Measurements from ENCODE around the gene EXOC6B.

Gene EXOC6B

DNA sequence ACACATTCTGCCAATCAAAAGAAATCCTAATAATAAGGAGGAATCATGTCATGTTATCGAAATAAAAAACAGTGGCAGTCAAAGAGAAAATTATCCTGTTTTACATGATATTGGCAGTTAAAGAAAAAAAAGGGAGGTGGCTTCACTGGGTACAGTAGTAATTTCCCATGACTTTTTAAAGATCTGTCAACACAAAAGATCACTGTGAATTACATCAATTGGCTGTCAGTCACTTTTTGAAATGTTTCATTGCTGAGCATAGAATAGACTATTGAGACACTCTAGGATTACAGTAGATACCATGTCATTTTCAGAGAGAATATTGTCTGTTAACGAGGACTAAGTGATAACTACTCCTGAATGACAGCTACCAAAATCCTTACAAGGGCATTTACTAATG lies 342.5 kb downstream of the EXOC6B start (continued):
- no peak for TF ChIP-seq ZNF707 (tag by site-specific recombination; IDR thresholded peaks at IDR 0.05)

DNA sequence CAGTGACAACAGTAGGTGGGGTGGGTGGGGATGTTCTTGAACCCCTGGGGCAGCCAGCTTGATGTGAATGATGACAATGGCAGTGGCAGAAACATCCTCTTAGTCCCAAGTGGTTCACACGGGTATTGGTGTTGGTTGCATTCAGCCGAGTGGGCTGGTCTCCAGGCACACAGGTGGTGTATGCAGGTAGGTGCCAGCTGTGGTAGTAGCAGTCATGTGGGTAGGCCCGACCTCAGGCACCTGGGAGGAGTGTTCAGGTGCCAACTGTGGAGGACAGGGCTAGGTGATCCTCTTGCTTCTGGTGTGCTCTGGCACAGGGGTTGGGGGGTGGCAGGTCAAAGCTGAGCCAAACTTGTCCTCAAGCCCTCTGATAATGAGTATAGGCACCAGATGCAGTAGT lies 350.6 kb downstream of the EXOC6B start:
- CTCF ChIA-PET, result no interaction called here
- Histone ChIP-seq H3K9me3 (ENCODE audit: control insufficient read depth, insufficient read depth, low read depth, low read length) (no peaks in the 10 kb centered on the region), H3K27ac (ENCODE audit: extremely low read depth, low read depth, low read length) (no peak overlapping the region), H3K4me1 (ENCODE audit: control insufficient read depth, insufficient read depth, low read length) (no peaks in the 10 kb centered on the region), H3K36me3 (ENCODE audit: control insufficient read depth in 2 of 2, insufficient read depth in 1 of 2, low read length in 2 of 2) (peaks cover 0 to 6% of the 10 kb centered on the region in 2 experiments; a peak in 1 of 3 replicates), H3K4me3 (ENCODE audit: low read depth, low read length) (no peak overlapping the region)
- POLR2A ChIA-PET, result no interaction called here
- TF ChIP-seq ZNF239 (tag by site-specific recombination; IDR thresholded peaks at IDR 0.05) (no peak), ZNF223 (tag by site-specific recombination; IDR thresholded peaks at IDR 0.05) (no peak), HOXA7 (CRISPR knock-in tag; IDR thresholded peaks at IDR 0.05; ENCODE audit: borderline replicate concordance) (no peak), ZNF2 (tag by site-specific recombination; IDR thresholded peaks at IDR 0.05) (no peak), KLF1 (tag by site-specific recombination; IDR thresholded peaks at IDR 0.05) (no peak), ZNF132 (tag by site-specific recombination; IDR thresholded peaks at IDR 0.05; ENCODE audit: borderline replicate concordance) (no peak), HOXD13 (CRISPR knock-in tag; IDR thresholded peaks at IDR 0.05; ENCODE audit: borderline replicate concordance) (no peak), ZNF292 (tag by site-specific recombination; IDR thresholded peaks at IDR 0.05; ENCODE audit: borderline replicate concordance, low read depth) (no peak), ZBTB21 (tag by site-specific recombination; IDR thresholded peaks at IDR 0.05) (no peak), ZNF664 (tag by site-specific recombination; IDR thresholded peaks at IDR 0.05) (no peak), SCRT2 (tag by site-specific recombination; IDR thresholded peaks at IDR 0.05) (no peak), ZNF19 (tag by site-specific recombination; IDR thresholded peaks at IDR 0.05; ENCODE audit: low read depth) (no peak), OVOL3 (tag by site-specific recombination; IDR thresholded peaks at IDR 0.05) (no peak)
- TF ChIP-seq, protein P1, sequence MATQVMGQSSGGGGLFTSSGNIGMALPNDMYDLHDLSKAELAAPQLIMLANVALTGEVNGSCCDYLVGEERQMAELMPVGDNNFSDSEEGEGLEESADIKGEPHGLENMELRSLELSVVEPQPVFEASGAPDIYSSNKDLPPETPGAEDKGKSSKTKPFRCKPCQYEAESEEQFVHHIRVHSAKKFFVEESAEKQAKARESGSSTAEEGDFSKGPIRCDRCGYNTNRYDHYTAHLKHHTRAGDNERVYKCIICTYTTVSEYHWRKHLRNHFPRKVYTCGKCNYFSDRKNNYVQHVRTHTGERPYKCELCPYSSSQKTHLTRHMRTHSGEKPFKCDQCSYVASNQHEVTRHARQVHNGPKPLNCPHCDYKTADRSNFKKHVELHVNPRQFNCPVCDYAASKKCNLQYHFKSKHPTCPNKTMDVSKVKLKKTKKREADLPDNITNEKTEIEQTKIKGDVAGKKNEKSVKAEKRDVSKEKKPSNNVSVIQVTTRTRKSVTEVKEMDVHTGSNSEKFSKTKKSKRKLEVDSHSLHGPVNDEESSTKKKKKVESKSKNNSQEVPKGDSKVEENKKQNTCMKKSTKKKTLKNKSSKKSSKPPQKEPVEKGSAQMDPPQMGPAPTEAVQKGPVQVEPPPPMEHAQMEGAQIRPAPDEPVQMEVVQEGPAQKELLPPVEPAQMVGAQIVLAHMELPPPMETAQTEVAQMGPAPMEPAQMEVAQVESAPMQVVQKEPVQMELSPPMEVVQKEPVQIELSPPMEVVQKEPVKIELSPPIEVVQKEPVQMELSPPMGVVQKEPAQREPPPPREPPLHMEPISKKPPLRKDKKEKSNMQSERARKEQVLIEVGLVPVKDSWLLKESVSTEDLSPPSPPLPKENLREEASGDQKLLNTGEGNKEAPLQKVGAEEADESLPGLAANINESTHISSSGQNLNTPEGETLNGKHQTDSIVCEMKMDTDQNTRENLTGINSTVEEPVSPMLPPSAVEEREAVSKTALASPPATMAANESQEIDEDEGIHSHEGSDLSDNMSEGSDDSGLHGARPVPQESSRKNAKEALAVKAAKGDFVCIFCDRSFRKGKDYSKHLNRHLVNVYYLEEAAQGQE (tag by site-specific recombination; IDR thresholded peaks at IDR 0.05), result no peak
- TF ChIP-seq, protein P2, sequence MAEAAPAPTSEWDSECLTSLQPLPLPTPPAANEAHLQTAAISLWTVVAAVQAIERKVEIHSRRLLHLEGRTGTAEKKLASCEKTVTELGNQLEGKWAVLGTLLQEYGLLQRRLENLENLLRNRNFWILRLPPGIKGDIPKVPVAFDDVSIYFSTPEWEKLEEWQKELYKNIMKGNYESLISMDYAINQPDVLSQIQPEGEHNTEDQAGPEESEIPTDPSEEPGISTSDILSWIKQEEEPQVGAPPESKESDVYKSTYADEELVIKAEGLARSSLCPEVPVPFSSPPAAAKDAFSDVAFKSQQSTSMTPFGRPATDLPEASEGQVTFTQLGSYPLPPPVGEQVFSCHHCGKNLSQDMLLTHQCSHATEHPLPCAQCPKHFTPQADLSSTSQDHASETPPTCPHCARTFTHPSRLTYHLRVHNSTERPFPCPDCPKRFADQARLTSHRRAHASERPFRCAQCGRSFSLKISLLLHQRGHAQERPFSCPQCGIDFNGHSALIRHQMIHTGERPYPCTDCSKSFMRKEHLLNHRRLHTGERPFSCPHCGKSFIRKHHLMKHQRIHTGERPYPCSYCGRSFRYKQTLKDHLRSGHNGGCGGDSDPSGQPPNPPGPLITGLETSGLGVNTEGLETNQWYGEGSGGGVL (tag by site-specific recombination; IDR thresholded peaks at IDR 0.05), result no peak
- TF ChIP-seq, protein P3, sequence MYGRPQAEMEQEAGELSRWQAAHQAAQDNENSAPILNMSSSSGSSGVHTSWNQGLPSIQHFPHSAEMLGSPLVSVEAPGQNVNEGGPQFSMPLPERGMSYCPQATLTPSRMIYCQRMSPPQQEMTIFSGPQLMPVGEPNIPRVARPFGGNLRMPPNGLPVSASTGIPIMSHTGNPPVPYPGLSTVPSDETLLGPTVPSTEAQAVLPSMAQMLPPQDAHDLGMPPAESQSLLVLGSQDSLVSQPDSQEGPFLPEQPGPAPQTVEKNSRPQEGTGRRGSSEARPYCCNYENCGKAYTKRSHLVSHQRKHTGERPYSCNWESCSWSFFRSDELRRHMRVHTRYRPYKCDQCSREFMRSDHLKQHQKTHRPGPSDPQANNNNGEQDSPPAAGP (tag by site-specific recombination; IDR thresholded peaks at IDR 0.05), result no peak
- TF ChIP-seq, protein P4, sequence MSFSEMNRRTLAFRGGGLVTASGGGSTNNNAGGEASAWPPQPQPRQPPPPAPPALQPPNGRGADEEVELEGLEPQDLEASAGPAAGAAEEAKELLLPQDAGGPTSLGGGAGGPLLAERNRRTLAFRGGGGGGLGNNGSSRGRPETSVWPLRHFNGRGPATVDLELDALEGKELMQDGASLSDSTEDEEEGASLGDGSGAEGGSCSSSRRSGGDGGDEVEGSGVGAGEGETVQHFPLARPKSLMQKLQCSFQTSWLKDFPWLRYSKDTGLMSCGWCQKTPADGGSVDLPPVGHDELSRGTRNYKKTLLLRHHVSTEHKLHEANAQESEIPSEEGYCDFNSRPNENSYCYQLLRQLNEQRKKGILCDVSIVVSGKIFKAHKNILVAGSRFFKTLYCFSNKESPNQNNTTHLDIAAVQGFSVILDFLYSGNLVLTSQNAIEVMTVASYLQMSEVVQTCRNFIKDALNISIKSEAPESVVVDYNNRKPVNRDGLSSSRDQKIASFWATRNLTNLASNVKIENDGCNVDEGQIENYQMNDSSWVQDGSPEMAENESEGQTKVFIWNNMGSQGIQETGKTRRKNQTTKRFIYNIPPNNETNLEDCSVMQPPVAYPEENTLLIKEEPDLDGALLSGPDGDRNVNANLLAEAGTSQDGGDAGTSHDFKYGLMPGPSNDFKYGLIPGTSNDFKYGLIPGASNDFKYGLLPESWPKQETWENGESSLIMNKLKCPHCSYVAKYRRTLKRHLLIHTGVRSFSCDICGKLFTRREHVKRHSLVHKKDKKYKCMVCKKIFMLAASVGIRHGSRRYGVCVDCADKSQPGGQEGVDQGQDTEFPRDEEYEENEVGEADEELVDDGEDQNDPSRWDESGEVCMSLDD (tag by site-specific recombination; IDR thresholded peaks at IDR 0.05), result no peak
- TF ChIP-seq, protein P5, sequence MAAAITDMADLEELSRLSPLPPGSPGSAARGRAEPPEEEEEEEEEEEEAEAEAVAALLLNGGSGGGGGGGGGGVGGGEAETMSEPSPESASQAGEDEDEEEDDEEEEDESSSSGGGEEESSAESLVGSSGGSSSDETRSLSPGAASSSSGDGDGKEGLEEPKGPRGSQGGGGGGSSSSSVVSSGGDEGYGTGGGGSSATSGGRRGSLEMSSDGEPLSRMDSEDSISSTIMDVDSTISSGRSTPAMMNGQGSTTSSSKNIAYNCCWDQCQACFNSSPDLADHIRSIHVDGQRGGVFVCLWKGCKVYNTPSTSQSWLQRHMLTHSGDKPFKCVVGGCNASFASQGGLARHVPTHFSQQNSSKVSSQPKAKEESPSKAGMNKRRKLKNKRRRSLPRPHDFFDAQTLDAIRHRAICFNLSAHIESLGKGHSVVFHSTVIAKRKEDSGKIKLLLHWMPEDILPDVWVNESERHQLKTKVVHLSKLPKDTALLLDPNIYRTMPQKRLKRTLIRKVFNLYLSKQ (tag by site-specific recombination; IDR thresholded peaks at IDR 0.05; ENCODE audit: borderline replicate concordance), result no peak
